Measurements from ENCODE around the gene LRRC17.

GRCh38 chr7:102966465-102966864, 53.7 kb downstream of the LRRC17 start:
- TF ChIP-seq EZH2phosphoT487 (IDR thresholded peaks at IDR 0.05; ENCODE audit: insufficient read depth, low read depth) (no peak), EZH2 (IDR thresholded peaks at IDR 0.05; ENCODE audit: insufficient read depth, poor library complexity, severe bottlenecking) (no peak)

Data from GM23248 (cell line).